ENCODE measurements around the gene PJA1.

Gene PJA1

DNA sequence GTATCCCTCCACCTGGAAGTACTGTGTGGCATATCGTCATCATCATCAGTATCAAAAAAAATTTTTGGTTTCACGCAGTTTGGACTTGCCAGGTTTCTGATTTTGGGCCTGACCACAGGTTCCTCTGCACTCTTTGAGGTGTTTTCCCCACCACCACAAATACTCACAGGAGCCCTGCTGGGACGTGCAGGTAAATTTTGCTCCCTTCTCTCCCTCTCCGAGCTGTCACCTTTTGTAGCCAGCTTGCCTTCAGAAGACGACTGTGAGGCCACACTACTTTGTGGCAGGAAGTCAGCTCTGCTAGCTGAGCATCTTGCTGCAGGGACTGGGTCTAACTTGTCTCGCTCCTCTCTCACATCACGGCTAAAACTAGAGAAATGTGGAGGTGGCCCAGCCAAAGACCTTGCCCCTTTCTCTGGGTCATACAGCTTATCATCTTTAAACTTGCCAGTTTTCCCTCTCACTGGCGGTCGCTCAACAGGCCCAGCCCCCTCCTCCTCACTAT is 2.8 kb downstream of the PJA1 start:
- H3K4me3 ChIP-seq (replicated peaks; ENCODE audit: low read depth, low read length) = no peak overlapping the region
- TF ChIP-seq CTCF (IDR thresholded peaks at IDR 0.05; ENCODE audit: low read depth, low read length, missing control alignments) = no peak
- DNase-seq (ENCODE audit: extremely low read depth, low read depth) = no peak

DNA sequence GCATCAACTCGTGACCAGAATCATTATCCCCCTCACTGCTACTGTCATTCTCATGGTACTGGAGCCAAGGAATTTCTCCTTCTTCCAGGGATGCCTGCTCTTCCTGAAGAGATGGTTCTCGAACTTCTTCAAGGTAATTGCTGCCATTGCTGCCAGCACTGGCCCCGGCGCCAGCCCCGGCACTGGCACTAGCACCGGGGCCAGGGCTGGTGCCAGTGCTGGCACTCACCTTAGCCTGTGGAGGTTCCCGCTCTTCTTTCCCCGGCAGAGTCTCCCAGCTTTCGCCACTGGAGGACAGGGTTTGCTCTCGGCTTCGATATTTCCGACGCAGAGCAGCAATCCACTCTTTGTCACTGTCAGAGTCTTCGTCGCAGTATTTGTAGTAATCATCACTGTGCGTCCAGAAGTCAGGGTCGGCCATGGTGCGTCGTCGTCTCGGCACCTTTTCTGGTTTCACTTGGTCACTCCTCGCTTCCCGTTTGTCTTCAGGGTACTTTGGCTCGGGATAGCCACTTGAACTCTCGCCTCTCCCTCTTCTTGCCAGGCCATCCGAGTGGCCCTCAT is 3.4 kb downstream of the PJA1 start:
- DNase-seq (ENCODE audit: extremely low read depth, low read depth) = no peak
- no peak overlapping the region for H3K4me3 ChIP-seq (replicated peaks; ENCODE audit: low read depth, low read length)
- no peak for TF ChIP-seq CTCF (IDR thresholded peaks at IDR 0.05; ENCODE audit: low read depth, low read length, missing control alignments)

DNA sequence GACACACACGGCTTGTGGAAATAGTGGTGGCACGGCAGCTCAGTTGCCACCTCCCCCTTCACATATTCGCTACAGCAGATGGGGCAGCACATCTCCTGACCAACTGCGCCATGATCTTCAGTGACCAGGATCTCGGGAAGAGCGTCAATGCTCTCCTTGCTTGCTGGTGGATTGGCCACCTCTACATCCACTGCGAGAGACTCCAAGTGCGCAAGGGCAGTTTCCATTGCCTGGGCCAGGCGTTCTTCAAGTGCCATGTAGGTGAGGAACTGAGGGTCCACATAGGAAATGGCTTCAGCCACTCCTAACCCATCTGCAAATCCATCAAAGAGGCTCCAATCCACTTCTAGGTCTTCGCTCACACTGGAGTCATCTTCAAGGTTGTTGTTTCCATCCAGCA is 3.9 kb downstream of the PJA1 start:
- no peak for TF ChIP-seq CTCF (IDR thresholded peaks at IDR 0.05; ENCODE audit: low read depth, low read length, missing control alignments)
- H3K4me3 ChIP-seq (replicated peaks; ENCODE audit: low read depth, low read length) = no peak overlapping the region
- DNase-seq (ENCODE audit: extremely low read depth, low read depth) = no peak

DNA sequence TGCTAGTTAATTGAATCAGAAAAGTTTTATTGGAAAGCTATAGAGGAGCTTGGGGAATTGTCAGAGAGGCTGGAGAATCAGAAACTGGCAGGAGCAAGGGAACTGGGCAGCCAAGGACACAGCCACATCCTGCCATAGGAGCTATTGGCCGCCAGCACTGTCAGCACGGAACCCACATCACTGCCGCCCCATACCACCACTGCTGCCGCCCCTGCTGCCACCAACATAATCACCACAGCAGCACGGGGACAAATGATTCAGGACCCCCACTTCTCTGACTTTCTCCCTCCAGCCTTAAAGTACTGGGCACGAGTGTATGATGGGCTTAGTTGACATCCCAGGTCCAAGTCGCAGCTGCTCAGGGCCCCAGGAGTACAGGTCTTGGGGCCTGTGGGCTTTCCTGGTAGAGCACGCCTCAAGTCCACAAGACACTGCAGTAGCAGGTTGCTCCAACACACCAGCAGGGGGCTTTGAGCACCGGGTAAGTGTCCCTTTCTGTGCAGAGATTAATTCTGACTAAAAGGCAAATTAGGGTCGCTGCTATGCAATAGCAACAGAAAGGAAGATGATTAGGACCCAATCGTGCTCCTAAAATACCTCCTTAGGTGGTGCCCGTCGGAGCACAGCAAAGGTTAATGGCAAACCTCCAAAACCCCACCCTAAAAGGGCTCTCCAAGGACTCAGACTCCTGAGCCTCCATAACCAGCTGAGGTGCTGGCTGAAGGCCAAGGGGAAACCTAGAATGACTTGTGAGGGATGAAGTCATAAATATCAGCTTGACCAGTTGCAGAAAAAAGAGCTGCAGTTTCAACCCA is 6.9 kb downstream of the PJA1 start:
- H3K4me3 ChIP-seq (replicated peaks; ENCODE audit: low read depth, low read length) = no peak overlapping the region
- peak; percentile 63 for TF ChIP-seq CTCF (IDR thresholded peaks at IDR 0.05; ENCODE audit: low read depth, low read length, missing control alignments)
- DNase-seq (ENCODE audit: extremely low read depth, low read depth) = no peak

- H3K4me3 ChIP-seq (replicated peaks; ENCODE audit: low read depth, low read length) = no peak overlapping the region
- DNase-seq (ENCODE audit: extremely low read depth, low read depth) = no peak
- no peak for TF ChIP-seq CTCF (IDR thresholded peaks at IDR 0.05; ENCODE audit: low read depth, low read length, missing control alignments)
These were observed 8.6 kb downstream of the PJA1 start for GRCh38 chrX:69156638-69157037.

DNA sequence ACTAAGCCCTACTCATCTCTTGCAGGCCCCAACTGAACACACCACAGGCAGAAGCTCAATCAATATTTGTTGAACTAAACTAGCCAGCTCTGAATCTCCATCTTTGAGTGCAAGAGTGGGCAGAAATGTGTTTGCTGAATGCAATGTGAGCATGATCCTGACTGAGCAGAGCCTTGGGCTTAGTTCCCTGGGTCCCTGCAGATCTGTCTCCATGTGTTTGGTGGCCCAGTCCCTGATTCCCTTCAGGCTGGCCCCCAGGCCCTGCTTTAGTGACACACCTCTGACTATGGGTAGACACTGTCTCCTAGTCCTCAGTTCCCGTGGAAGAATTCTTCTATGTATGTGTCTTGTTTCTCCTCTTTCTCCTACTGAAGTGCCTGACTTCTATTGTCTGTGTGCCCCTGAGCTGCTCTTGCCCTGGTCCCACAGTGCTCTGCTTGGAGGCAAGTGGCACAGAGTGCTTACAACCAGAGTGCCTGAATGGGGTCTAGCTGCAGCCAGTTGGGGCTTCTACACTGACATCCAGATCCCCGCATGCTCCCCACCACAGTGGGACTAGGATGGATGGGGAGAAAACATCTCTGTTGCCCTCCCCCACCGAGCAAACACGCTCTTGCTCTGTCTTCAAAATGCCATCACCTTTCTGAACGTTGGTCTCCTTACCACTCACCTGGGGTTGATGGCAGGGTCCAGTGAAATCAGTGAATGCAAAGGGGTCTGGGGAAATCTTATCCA is 9.3 kb downstream of the PJA1 start:
- no peak for DNase-seq (ENCODE audit: extremely low read depth, low read depth)
- no peak for TF ChIP-seq CTCF (IDR thresholded peaks at IDR 0.05; ENCODE audit: low read depth, low read length, missing control alignments)
- H3K4me3 ChIP-seq (replicated peaks; ENCODE audit: low read depth, low read length) = no peak overlapping the region
